ENCODE measurements around the gene PMFBP1. TPM values are rescaled to one million over a fixed set of nuclear protein-coding genes. Genes with fewer than 3 reads are reported as not detected.

The PMFBP1 gene
- total and polyA plus RNA-seq, 11 donors, result 0.09 to 0.77 (median 0.12) TPM; not detected in 4

GRCh38 chr16:72173997-72174396, 2.0 kb upstream of the PMFBP1 start:
- peaks cover 0 to 10% (median 0%) of the 10 kb centered on the region in 9 donors for H3K27me3 ChIP-seq
- 70 to 79% (median 72%) methylated on average over 1 of the region's 1 CpG for WGBS, 4 donors
- TF ChIP-seq CTCF (IDR thresholded peaks at IDR 0.05) (no peak), POLR2A (IDR thresholded peaks at IDR 0.05) (no peak)
- no peak overlapping the region for H3K4me3 ChIP-seq
- no peaks in the 10 kb centered on the region for H3K9me3 ChIP-seq
- intact Hi-C loops (cut with DNase I), result no loop called here
- DNase-seq, result no peak
- peaks cover 0 to 13% (median 0%) of the 10 kb centered on the region in 12 donors for H3K4me1 ChIP-seq
- ATAC-seq, result no peak
- H3K36me3 ChIP-seq, result no peaks in the 10 kb centered on the region
- no peak overlapping the region for H3K27ac ChIP-seq

GRCh38 chr16:72171236-72171635, 719 bp downstream of the PMFBP1 start:
- no peaks in the 10 kb centered on the region for H3K9me3 ChIP-seq
- no peak for DNase-seq
- H3K27me3 ChIP-seq, result peaks cover 0 to 14% (median 0%) of the 10 kb centered on the region in 9 donors
- H3K4me3 ChIP-seq, result no peak overlapping the region
- WGBS, 4 donors, result 81 to 93% (median 90%) methylated on average over 1 of the region's 1 CpG
- H3K36me3 ChIP-seq, result no peaks in the 10 kb centered on the region
- H3K27ac ChIP-seq, result no peak overlapping the region
- no peak for ATAC-seq
- intact Hi-C loops (cut with DNase I), result no loop called here
- H3K4me1 ChIP-seq, result peaks cover 0 to 13% (median 0%) of the 10 kb centered on the region in 12 donors
- no peak for TF ChIP-seq POLR2A (IDR thresholded peaks at IDR 0.05)
- TF ChIP-seq CTCF (IDR thresholded peaks at IDR 0.05), result no peak

- Histone ChIP-seq H3K36me3 (no peaks in the 10 kb centered on the region), H3K9me3 (no peaks in the 10 kb centered on the region), H3K4me1 (peaks cover 0 to 13% (median 0%) of the 10 kb centered on the region in 12 donors), H3K4me3 (no peak overlapping the region), H3K27ac (no peak overlapping the region), H3K27me3 (peaks cover 0 to 14% (median 0%) of the 10 kb centered on the region in 9 donors)
- 45 to 62% (median 54%) methylated on average over 1 of the region's 1 CpG for WGBS, 4 donors
- ATAC-seq, result no peak
- intact Hi-C loops (cut with DNase I), result no loop called here
- no peak for DNase-seq
- TF ChIP-seq POLR2A (IDR thresholded peaks at IDR 0.05) (no peak), CTCF (IDR thresholded peaks at IDR 0.05) (no peak)
Measured at GRCh38 chr16:72169708-72170107, 2.2 kb downstream of the PMFBP1 start.

GRCh38 chr16:72168365-72168764, 3.6 kb downstream of the PMFBP1 start:
- intact Hi-C loops (cut with DNase I), result no loop called here
- WGBS, 4 donors, result 80 to 85% (median 81%) methylated on average over 2 of the region's 2 CpGs
- no peaks in the 10 kb centered on the region for H3K9me3 ChIP-seq
- H3K36me3 ChIP-seq, result no peaks in the 10 kb centered on the region
- H3K4me1 ChIP-seq, result peaks cover 0 to 13% (median 0%) of the 10 kb centered on the region in 12 donors
- H3K4me3 ChIP-seq, result no peak overlapping the region
- DNase-seq (no peak), ATAC-seq (no peak)
- peaks cover 0 to 19% (median 0%) of the 10 kb centered on the region in 9 donors for H3K27me3 ChIP-seq
- H3K27ac ChIP-seq, result no peak overlapping the region
- no peak for TF ChIP-seq POLR2A (IDR thresholded peaks at IDR 0.05)
- no peak for TF ChIP-seq CTCF (IDR thresholded peaks at IDR 0.05)

Measured in heart left ventricle (tissue), 16 donors.